ENCODE results near the gene SPRYD4. TPM values are rescaled to one million over a fixed set of nuclear protein-coding genes. Genes with fewer than 3 reads are reported as not detected.
"Not testable (repeated sequence)": the region's sequence is repeated elsewhere in the genome, so short reads cannot be mapped to it uniquely, and the experiment has no call there.

The SPRYD4 gene
- total RNA-seq, 1 donor from 2014 or later, result 3.2 TPM

- Histone ChIP-seq H3K27me3 (no peaks in the 10 kb centered on the region), H3K4me3 (peak within 1 kb of the TSS; percentile 59), H3K36me3 (no peaks in the 10 kb centered on the region), H3K27ac (no peak within 1 kb of the TSS), H3K9me3 (no peaks in the 10 kb centered on the region), H3K4me1 (peaks cover 4% of the 10 kb centered on the region)
- intact Hi-C loops (cut with DNase I), result no loop called here
- peak; percentile 89 for DNase-seq
- ATAC-seq, result peak; percentile 97
- TF ChIP-seq CTCF (IDR thresholded peaks at IDR 0.05), result no peak
These were observed 19.9 kb downstream of the SPRYD4 start, which contains the start of gene GLS2 for GRCh38 chr12:56488041-56488955. Gene GLS2 (minus strand): TSS chr12:56488161. CDS start chr12:56488118, 43 bp downstream.

DNA sequence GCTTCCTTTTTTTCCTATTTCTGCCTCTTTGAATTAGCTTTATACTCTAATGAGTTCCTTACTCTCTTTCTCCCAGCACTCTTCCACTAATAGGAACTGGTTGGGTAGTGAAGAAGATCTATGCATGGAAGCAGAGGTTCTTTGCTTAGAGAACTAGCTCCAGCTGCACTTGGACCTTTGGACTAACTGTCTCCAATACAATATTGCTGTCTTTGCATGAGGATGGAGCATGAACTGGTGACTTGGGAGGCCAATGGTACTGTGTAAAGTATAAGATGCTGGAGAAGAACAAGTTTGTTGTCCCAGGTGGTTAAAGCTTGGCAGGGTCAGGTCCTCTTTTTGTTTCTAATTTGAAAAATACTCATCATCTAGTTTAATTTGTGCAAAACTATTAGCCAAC is 22.0 kb downstream of the SPRYD4 start:
- ATAC-seq, result no peak
- intact Hi-C loops (cut with DNase I), result no loop called here
- Histone ChIP-seq H3K36me3 (no peaks in the 10 kb centered on the region), H3K9me3 (no peaks in the 10 kb centered on the region), H3K4me1 (peaks cover 4% of the 10 kb centered on the region), H3K27ac (no peak overlapping the region), H3K4me3 (no peak overlapping the region), H3K27me3 (no peaks in the 10 kb centered on the region)
- no peak for TF ChIP-seq CTCF (IDR thresholded peaks at IDR 0.05)
- no peak for DNase-seq

DNA sequence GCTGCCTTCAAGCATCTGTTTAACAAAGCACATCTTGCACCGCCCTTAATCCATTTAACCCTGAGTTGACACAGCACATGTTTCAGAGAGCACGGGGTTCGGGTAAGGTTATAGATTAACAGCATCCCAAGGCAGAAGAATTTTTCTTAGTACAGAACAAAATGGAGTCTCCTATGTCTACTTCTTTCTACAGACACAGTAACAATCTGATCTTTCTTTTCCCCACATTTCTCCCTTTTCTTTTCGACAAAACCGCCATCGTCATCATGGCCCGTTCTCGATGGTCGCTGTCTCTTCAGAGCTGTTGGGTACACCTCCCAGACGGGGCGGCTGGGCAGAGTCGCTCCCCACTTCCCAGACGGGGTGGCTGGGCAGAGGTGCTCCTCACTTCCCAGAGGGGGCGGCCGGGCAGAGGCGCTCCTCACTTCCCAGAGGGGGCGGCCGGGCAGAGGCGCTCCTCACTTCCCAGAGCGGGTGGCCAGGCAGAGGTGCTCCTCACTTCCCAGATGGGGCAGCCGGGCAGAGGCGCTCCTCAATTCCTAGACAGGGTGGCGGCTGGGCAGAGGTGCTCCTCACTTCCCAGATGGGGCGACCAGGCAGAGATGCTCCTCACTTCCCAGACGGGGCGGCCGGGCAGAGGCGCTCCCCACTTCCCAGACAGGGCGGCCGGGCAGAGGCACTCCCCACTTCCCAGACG is 25.2 kb downstream of the SPRYD4 start:
- H3K36me3 ChIP-seq; ATAC-seq; DNase-seq; intact Hi-C loops (cut with DNase I); H3K27ac ChIP-seq; H3K9me3 ChIP-seq; H3K4me1 ChIP-seq; H3K27me3 ChIP-seq; H3K4me3 ChIP-seq: not testable (repeated sequence)

GRCh38 chr12:56494106-56494415 is 25.7 kb downstream of the SPRYD4 start:
- H3K4me3 ChIP-seq; H3K36me3 ChIP-seq; H3K27me3 ChIP-seq; H3K27ac ChIP-seq; ATAC-seq; DNase-seq; H3K4me1 ChIP-seq; H3K9me3 ChIP-seq; intact Hi-C loops (cut with DNase I): not testable (repeated sequence)

DNA sequence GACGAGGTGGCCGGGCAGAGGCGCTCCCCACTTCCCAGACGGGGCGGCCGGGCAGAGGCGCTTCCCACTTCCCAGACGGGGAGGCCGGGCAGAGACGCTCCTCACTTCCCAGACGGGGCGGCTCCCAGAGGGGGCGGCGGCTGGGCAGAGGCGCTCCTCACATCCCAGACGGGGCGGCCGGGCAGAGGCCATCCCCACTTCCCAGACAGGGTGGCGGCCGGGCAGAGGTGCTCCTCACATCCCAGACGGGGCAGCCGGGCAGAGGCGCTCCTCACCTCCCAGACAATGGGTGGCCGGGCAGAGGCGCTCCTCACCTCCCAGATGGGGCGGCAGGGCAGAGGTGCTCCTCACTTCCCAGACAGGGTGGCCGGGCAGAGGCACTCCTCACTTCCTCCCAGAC is 26.1 kb downstream of the SPRYD4 start:
- intact Hi-C loops (cut with DNase I); H3K27ac ChIP-seq; H3K27me3 ChIP-seq; H3K36me3 ChIP-seq; ATAC-seq; DNase-seq; H3K4me3 ChIP-seq; H3K9me3 ChIP-seq; H3K4me1 ChIP-seq: not testable (repeated sequence)

DNA sequence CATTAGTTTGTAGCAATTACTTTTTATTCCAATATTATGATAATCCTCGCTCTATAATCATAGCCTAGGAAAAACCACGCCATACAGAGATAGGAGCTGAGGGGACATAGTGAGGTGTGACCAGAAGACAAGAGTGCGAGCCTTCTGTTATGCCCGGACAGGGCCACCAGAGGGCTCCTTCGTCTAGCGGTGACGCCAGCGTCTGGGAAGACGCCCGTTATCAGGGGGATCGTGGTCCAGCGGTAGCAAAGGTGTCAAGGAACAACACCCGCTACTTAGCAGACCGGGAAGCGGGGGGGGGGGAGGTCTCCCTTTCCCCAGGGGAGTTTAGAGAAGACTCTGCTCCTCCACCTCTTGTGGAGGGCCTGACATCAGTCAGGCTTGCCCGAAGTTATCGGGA is 28.3 kb downstream of the SPRYD4 start:
- H3K36me3 ChIP-seq; H3K27me3 ChIP-seq; H3K4me1 ChIP-seq; H3K4me3 ChIP-seq; intact Hi-C loops (cut with DNase I); H3K27ac ChIP-seq; H3K9me3 ChIP-seq; ATAC-seq: not testable (repeated sequence)
- TF ChIP-seq CTCF (IDR thresholded peaks at IDR 0.05), result peak; percentile 31
- peak; percentile 70 for DNase-seq

DNA sequence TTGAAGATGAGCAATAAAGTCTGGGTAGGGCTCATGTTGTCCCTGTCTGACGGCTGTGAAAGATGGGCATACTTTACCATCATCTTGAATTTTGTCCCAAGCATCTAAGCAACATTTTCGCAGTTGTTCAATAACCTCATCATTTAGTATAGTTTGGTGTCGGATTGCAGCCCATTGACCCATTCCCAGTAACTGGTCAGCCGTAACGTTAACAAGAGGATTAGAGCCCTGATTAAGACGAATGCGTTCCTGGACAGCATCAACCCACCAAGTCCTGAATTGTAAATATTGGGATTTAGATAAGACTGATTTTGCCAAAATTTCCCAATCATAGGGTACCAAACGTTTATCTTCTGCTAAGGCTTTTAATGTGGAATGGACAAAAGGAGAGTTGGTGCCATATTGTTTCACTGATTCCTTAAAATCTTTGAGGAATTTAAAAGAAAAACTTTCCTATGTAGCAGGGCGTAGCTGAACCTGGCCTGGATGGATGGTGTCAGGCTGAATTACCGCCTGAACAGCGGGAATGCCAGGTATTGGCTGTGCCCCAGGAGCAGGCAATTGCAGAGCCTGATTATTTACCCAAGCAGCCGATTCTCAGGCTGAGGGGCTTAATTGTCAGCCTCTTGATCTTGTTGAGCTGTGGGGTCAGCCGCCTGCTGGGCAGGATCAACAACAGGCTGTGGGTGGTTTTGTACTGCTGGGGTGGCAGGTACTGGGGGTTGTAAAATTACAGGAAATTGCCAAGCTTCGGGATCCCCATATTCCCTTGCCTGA is 29.9 kb downstream of the SPRYD4 start:
- H3K4me3 ChIP-seq; ATAC-seq; H3K27me3 ChIP-seq; H3K27ac ChIP-seq; H3K36me3 ChIP-seq; intact Hi-C loops (cut with DNase I); H3K4me1 ChIP-seq; DNase-seq; H3K9me3 ChIP-seq: not testable (repeated sequence)

GRCh38 chr12:56499452-56499851 is 31.1 kb downstream of the SPRYD4 start:
- intact Hi-C loops (cut with DNase I); H3K4me1 ChIP-seq; H3K27me3 ChIP-seq; ATAC-seq; H3K4me3 ChIP-seq; H3K36me3 ChIP-seq; H3K27ac ChIP-seq; DNase-seq; H3K9me3 ChIP-seq: not testable (repeated sequence)

DNA sequence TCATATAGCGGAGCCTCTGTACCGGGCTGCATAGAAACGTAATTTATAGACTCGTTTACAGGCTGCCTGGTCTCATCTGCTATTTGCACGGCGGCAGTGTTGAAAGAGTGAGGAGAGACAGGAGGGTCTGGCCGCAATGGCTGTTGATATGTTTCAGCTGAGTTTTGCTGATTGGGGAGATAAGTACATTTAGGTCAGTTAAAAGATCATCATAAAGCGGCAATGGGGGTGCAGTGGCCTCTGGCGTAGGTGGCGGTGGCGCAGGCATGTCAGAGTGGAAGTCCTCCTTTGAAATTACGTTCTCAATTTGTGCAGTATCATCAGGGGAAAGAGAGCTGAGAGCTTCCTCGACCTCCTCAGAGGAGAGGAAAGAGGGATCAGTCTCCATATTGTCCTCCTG is 31.5 kb downstream of the SPRYD4 start:
- intact Hi-C loops (cut with DNase I); H3K4me1 ChIP-seq; DNase-seq: not testable (repeated sequence)

More for the DNA sequence above, 31.5 kb downstream of the SPRYD4 start:
- H3K27ac ChIP-seq, H3K36me3 ChIP-seq, ATAC-seq, H3K4me3 ChIP-seq, H3K27me3 ChIP-seq, H3K9me3 ChIP-seq: not testable (repeated sequence)

Measured in upper lobe of right lung (tissue), 1 donor.